Loucy (cell line): ENCODE data around the gene SERPINE3.

Source experiments
- H2AFZ ChIP-seq: fragments of 200-600 bp; sonication (generic); 2 replicates; pipeline ENCODE4 v1.6.0; 2016; ENCODE audit warnings: antibody characterized with exemption, mild to moderate bottlenecking, low read length, moderate library complexity
- H3F3A ChIP-seq: fragments of 200-600 bp; 2 replicates; pipeline ENCODE4 v1.6.0; 2016; ENCODE audit warnings: antibody characterized with exemption, low read depth, mild to moderate bottlenecking
- H3K27me3 ChIP-seq: fragments of 200-600 bp; sonication (generic); 2 replicates; pipeline ENCODE4 v1.6.1; 2014; ENCODE audit warnings: low read length, mild to moderate bottlenecking; ENCODE audit not compliant: insufficient read depth, poor library complexity, severe bottlenecking
- H3K36me3 ChIP-seq: fragments of 200-600 bp; sonication (generic); 2 replicates; pipeline ENCODE4 v1.6.1; 2016; ENCODE audit warnings: low read length; ENCODE audit not compliant: insufficient read depth
- H3K4me1 ChIP-seq: fragments of 200-600 bp; sonication (generic); 2 replicates; pipeline ENCODE4 v1.5.1; 2014; ENCODE audit warnings: low read length, mild to moderate bottlenecking; ENCODE audit not compliant: insufficient read depth, poor library complexity, severe bottlenecking
- H3K4me2 ChIP-seq: fragments of 200-600 bp; sonication (generic); 2 replicates; pipeline ENCODE4 v1.6.0; 2014; ENCODE audit warnings: antibody characterized with exemption, low read length, low read depth, mild to moderate bottlenecking; ENCODE audit not compliant: poor library complexity, severe bottlenecking
- H3K4me3 ChIP-seq: fragments of 200-600 bp; sonication (generic); 2 replicates; pipeline ENCODE4 v1.5.1; 2014; ENCODE audit warnings: low read length, mild to moderate bottlenecking, mixed read lengths; ENCODE audit not compliant: poor library complexity, severe bottlenecking
- H3K79me2 ChIP-seq: fragments of 200-600 bp; sonication (generic); 2 replicates; pipeline ENCODE4 v1.6.1; 2014; ENCODE audit warnings: low read length; ENCODE audit not compliant: insufficient read depth
- H3K9ac ChIP-seq: fragments of 200-600 bp; sonication (generic); 2 replicates; pipeline ENCODE4 v1.6.0; 2014; ENCODE audit warnings: mild to moderate bottlenecking, low read depth, low read length, moderate library complexity; ENCODE audit not compliant: poor library complexity, severe bottlenecking
- H3K9me2 ChIP-seq: fragments of 200-600 bp; sonication (generic); replicated peaks from 2 replicates; pipeline ENCODE4 v1.6.1; 2016; ENCODE audit warnings: low read depth, low read length, mixed read lengths
- H3K9me3 ChIP-seq: fragments of 200-600 bp; sonication (generic); 2 replicates; pipeline ENCODE4 v1.6.1; 2014; ENCODE audit warnings: mild to moderate bottlenecking, antibody characterized with exemption, low read length, low read depth; ENCODE audit not compliant: insufficient read depth
- H4K20me1 ChIP-seq: fragments of 200-600 bp; sonication (generic); 2 replicates; pipeline ENCODE4 v1.6.0; 2014; ENCODE audit warnings: antibody characterized with exemption, low read length, mild to moderate bottlenecking; ENCODE audit not compliant: insufficient read depth, poor library complexity, severe bottlenecking
- CTCF ChIP-seq: fragments of 200-600 bp; sonication (generic); conservative IDR thresholded peaks from 2 replicates; pipeline ENCODE4 v1.5.1; 2014; ENCODE audit warnings: mild to moderate bottlenecking, antibody characterized with exemption, low read length
- EZH2phosphoT487 ChIP-seq: fragments of 200-600 bp; IDR thresholded peaks from 2 replicates; pipeline ENCODE4 v1.6.1; 2018; ENCODE audit warnings: antibody characterized with exemption, mild to moderate bottlenecking, moderate library complexity, borderline replicate concordance

Gene SERPINE3

GRCh38 chr13:51405176-51405575, 65.7 kb downstream of the SERPINE3 start:
- H3K79me2 ChIP-seq: peaks cover 54% of the 10 kb centered on the region; the same call in 1 of the 2 replicates
- no peaks in the 10 kb centered on the region for H4K20me1 ChIP-seq
- H3K9me2 ChIP-seq: no peaks in the 10 kb centered on the region
- H3K27me3 ChIP-seq: no peaks in the 10 kb centered on the region
- H3K4me2 ChIP-seq: no peak overlapping the region
- no peak for TF ChIP-seq EZH2phosphoT487
- TF ChIP-seq CTCF: no peak
- no peaks in the 10 kb centered on the region for H3K9me3 ChIP-seq
- no peak overlapping the region for H2AFZ ChIP-seq
- no peaks in the 10 kb centered on the region for H3K36me3 ChIP-seq
- no peak overlapping the region for H3K9ac ChIP-seq
- H3K4me1 ChIP-seq: no peaks in the 10 kb centered on the region
- H3F3A ChIP-seq: 0 out of 2 replicates have a peak, but pooled peaks cover 2% of the 10 kb centered on the region
- H3K4me3 ChIP-seq: no peak overlapping the region

- peaks cover 28% of the 10 kb centered on the region; the same call in 1 of the 2 replicates for H3K36me3 ChIP-seq
- H2AFZ ChIP-seq: no peak overlapping the region
- H3F3A ChIP-seq: no peaks in the 10 kb centered on the region
- H3K4me3 ChIP-seq: no peak overlapping the region
- no peak overlapping the region for H3K9ac ChIP-seq
- peaks cover 8% of the 10 kb centered on the region; the same call in 1 of the 2 replicates for H3K9me3 ChIP-seq
- no peak overlapping the region for H3K4me2 ChIP-seq
- H3K9me2 ChIP-seq: no peaks in the 10 kb centered on the region
- no peaks in the 10 kb centered on the region for H3K4me1 ChIP-seq
- H3K79me2 ChIP-seq: peaks cover 40% of the 10 kb centered on the region
- no peaks in the 10 kb centered on the region for H3K27me3 ChIP-seq
- peaks cover 3% of the 10 kb centered on the region for H4K20me1 ChIP-seq
- TF ChIP-seq CTCF: no peak
- TF ChIP-seq EZH2phosphoT487: no peak
Observed at GRCh38 chr13:51412431-51412830, 72.9 kb downstream of the SERPINE3 start.
